HG03103 (cell line): ENCODE results near the gene GSPT1.
"Not testable (repeated sequence)": the region's sequence is repeated elsewhere in the genome, so short reads cannot be mapped to it uniquely, and the experiment has no call there.

Experiments used
- ATAC-seq: cut with Tn5 transposase; IDR thresholded peaks from one replicate; pipeline ENCODE4 v1.9.1; 2021; ENCODE audit warnings: low read depth; ENCODE audit not compliant: unreplicated experiment

The GSPT1 gene

DNA sequence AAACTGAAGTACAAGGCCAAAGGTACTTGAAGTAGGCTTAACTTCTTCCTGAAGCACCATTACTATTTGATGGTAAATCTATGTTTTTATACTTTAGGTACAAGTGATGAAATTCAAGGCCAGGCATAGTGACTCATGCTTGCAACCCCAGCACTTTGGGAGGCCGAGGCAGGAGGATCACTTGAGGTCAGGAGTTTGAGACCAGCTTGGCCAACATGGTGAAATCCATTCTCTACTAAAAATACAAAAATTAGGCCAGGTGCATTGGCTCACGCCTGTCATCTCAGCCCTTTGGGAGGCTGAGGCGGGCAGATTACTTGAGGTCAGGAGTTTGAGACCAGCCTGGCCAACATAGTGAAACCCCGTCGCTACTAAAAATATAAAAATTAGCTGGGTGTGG is 92.1 kb downstream of the GSPT1 start:
- ATAC-seq: not testable (repeated sequence)

DNA sequence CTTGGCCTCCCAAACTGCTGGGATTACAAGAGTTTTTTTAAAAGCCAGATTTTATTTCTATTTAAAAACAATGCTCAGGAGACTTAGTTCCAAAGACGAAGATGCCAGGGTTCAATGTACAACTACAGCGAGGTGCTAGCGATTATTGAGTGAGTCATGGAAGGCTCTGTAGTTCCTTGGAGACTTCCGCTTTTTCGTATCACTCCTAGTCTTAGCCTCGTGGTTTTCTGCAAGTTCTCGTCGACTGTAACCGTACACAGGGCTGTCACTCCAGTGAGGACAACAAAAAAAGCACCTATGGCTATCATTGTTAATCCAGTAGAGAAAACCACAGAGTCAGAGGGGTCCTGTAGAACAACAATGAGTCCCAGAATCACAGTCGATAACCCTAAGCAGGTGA is 96.0 kb downstream of the GSPT1 start:
- no peak for ATAC-seq

DNA sequence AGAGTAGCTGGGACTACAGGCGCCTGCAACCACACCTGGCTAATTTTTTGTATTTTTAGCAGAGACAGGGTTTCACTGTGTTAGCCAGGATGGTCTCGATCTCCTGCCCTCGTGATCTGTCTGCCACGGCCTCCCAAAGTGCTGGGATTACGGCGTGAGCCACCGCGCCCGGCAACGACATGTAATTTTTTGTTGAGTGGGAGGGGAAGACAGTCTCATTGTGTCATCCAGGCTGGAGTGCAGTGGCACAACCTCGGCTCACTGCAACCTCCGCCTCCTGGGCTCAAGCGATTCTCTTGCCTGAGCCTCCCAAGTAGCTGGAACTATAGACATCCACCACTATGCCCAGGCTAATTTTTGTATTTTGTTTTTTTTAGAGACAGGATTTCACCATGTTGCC is 96.8 kb downstream of the GSPT1 start:
- not testable (repeated sequence) for ATAC-seq
